GM19395 (cell line): ENCODE data around the gene MNX1.

Experiments
- ATAC-seq: cut with Tn5 transposase; IDR thresholded peaks from one replicate; pipeline ENCODE4 v1.9.1; 2021; ENCODE audit warnings: mild to moderate bottlenecking, moderate library complexity; ENCODE audit not compliant: unreplicated experiment

Gene MNX1

DNA sequence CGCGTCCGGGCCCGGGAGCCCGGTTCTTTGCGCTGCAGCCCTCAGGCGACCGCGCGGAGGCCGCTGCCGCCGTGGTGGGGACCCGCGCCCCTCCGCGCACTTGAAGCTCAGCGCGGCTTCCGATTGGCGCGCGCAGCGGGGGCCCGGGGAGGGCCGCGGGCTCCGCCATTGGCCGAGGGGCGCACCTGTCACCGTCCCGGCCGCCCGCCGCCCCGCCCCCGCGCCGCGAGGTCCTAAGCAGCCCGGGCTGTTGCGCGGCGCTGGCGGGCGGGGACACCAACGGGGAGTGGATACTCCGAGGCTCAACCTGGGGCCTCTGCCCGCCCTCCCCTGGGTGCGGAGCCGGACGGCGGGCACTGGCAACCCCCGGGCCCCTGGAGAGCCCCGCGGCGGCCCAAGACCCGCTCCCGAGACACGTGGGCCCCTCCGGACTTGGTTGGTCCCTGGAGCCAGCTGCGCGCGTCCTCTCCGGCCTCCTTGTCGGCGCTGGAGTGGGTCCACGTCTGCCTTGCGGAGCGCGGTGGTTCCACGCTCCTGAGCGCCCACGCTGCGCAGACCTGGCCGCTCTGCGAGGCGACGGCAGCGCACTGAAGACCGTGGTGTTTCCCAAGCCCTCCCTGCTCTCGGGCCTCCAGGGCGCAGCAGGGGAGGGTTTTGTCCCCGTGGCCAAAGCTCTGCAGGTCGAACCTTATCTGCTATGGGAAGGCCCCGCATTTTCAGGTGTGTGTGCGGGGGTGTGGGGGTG lies at the start of gene MNX1:
MNX1 (minus strand) TSS at position 76 of the 745 bp plus-strand sequence. CDS start 313 bp downstream, outside the sequence.
- ATAC-seq = peak; percentile 65

GRCh38 chr7:157059534-157059933 lies 49.1 kb upstream of the MNX1 start:
- no peak for ATAC-seq

- no peak for ATAC-seq
These were observed 48.2 kb upstream of the MNX1 start for GRCh38 chr7:157058701-157059100.

DNA sequence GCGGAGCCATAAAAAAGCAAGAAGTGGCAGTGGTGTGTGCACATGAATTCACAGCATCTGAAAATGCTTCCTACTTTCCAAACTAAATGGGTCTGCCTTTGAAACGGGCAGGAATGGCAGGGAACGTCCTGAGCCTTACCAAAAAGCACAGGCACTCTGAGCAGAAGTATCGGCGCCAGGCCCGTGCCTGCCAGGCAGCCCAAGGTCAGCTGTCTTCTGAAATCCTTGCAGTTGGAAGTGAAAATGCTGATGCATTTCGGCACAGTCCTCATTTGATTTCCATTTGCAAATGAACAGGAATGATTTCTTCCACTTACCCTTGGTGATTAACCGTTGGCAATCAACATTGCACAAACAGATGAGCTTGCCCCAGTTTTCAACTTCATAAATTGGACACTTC lies 47.6 kb upstream of the MNX1 start:
- no peak for ATAC-seq

DNA sequence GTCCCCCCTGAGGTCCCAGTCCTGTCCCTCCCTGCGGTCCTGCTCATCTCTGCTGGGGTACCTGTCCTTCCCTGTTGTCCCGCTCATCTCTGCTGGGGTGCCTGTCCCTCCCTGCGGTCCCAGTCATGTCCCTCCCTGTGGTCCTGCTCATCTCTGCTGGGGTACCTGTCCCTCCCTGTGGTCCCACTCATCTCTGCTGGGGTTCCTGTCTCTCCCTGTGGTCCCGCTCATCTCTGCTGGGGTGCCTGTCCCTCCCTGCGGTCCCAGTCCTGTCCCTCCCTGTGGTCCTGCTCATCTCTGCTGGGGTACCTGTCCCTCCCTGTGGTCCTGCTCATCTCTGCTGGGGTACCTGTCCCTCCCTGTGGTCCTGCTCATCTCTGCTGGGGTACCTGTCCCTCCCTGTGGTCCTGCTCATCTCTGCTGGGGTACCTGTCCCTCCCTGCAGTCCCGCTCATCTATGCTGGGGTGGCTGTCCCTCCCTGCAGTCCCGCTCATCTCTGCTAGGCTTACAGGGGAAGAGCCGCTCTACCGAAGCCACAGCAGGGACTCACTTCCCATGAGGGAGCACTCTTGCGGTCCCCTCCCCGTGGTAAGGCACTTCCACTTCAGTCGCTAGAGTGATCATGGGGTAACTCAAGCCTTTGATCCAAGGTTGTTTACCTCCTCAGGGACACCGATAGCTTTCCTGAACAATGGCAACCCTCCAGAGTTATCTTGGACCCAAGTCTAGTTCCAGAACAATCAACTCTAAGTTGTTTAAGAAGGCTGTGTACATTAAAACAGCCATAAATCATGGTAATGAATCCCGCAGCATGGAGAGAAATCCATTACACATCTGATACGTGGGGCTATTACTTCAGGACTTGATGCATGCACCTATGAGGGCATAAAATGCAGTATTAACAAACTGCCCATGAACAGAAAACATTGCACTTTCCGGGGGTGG lies 46.8 kb upstream of the MNX1 start:
- ATAC-seq = no peak

DNA sequence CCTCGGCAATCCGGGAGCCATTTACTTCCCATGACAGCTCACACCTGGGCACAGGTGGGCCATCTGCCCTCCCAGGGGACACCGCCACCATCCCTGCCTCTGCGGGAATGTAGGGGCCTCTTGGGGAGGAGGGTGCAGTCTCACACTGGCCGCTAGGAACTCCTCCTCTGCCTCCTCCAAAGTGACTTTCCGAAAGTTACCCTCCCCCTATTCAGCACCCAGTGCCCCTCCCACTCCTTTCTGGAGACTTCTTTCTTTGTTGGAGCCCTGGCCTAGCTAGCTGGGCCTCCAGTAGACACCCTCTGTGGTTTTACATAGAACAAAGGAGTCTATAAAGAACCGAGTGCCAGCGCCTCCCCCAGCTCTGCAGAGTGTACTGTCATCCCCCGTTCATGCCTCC lies 45.8 kb upstream of the MNX1 start:
- ATAC-seq = no peak

GRCh38 chr7:157054927-157055326 lies 44.5 kb upstream of the MNX1 start:
- no peak for ATAC-seq

GRCh38 chr7:157053118-157053517 lies 42.7 kb upstream of the MNX1 start:
- no peak for ATAC-seq

- ATAC-seq = no peak
These were observed 36.7 kb upstream of the MNX1 start for GRCh38 chr7:157047148-157047547.

DNA sequence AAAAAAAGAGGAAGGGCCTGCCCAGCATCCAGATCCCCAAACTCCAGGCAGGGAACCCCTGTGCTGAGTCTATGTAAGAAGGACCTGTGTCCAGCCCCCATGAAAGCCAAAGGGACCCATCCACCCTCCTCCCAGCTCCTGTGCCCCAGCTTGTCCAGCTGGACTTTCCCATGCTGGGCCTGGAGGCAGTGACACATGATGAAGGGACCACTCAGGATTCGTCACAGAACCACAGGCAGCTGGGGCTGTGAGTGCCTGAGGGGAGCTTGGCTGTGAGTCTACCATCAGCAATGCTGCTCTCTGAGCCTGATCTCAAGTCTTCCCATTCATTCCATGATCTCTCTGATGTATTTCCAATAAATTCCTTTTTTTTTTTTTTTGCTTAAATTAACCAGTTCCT lies 36.2 kb upstream of the MNX1 start:
- no peak for ATAC-seq

GRCh38 chr7:157044943-157045660 lies 34.6 kb upstream of the MNX1 start:
- ATAC-seq = no peak

- no peak for ATAC-seq
These were observed 33.8 kb upstream of the MNX1 start for GRCh38 chr7:157044147-157044687.

- no peak for ATAC-seq
These were observed 33.3 kb upstream of the MNX1 start for GRCh38 chr7:157043745-157044144.

DNA sequence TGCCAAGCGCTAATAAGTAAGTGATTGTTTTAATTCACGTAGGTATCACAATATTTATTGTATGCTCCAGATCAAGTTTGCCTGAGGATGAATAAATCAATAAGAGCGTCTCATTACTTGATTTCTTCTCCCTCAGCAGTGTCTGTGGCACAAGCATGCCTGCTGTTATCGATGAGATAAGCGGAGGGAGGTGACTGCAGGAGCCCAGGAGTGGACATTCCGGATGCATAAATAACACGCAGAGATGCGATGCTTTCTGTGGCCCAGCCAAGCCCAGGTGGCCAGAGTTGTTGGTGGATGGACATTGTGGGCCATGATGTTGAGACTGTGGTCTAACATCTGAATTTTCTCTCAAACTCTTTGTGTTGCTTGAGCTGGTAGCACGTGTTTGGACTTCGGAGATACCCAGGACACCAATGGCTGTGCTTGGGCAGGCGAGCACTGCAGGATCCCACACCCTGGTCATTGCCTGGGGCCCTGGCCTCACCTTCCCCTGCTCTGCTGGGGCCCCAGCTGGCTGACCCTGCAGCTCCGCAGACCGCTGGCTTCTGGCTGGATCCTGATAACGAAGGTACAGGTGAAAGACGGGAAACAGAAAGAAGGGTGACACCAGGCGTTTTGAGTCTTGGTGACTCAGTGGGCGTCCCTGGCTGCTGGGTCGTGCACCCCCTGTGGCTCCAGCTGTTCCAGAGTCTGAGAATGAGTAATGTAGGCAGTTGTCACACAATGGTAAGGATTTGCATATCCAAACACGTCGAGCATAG lies 31.2 kb upstream of the MNX1 start:
- ATAC-seq = no peak

- no peak for ATAC-seq
These were observed 30.5 kb upstream of the MNX1 start for GRCh38 chr7:157041004-157041403.

DNA sequence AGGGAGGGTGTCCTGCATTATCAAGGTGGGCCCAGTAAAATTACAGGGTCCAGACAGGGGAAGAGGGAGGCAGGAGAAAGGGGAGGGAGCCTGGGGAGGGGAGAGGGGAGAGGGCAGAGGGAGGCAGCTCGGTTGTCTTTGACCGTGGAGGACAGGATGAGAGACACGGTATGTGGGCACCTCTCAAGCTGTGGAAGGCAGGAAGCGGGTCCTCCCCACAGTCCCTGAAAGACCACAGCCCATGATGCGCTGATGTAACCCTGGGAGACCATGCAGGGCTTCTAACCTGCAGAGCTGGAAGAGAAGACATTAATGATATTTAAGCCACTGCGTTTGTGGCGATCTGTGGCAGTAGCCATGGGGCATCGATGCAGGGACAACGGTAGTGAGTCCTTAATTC lies 27.2 kb upstream of the MNX1 start:
- no peak for ATAC-seq

- no peak for ATAC-seq
These were observed 26.6 kb upstream of the MNX1 start for GRCh38 chr7:157037028-157037427.

DNA sequence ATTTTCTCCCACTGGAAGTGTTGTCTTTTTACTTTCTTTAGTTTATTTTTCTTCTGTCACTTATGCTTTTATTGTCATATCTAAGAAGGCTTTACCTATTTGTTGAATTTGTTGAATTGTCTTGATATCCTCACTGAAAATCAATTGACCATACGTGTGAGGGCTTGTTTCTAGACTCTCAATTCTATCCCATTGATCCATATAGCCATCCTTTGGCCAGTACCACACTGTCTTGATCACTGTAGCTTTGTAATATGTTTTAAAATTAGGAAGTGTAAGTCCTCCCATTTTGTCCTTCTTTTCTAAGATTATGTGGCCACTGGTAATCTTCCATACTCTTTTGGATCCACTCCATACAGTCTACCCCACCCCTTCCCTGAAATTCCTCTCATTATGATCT lies 25.5 kb upstream of the MNX1 start:
- no peak for ATAC-seq

DNA sequence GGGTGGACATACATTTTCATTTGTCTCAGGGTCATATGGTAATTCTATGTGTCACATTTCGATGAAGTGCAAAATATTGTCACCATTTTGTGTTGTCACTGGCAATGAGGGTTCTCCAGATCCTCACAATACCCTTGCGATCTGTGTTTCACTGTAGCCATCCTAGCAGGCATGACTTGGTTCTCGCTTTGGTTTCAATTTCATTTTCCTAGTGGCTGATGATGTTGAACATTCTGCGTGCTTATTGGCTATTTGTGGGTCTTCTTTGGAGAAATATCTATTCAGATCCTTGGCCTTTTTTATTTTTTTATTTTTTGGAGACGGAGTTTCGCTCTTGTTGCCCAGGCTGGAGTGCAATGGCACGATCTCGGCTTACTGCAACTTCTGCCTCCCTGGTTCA lies 24.8 kb upstream of the MNX1 start:
- ATAC-seq = no peak
